Prostate gland (tissue), 2 donors: Measurements from ENCODE around the gene MSMP. TPM values are rescaled to one million over a fixed set of nuclear protein-coding genes. Genes with fewer than 3 reads are reported as not detected.

Experiments
- DNase-seq: peaks from one replicate; pipeline ENCODE4 v3.0.0-alpha.2; 2019; ENCODE audit warnings: low spot score
- H3K27ac ChIP-seq, 2 donors: fragments of 200-600 bp; sonication (generic); 2 replicates each; pipeline ENCODE4 v1.5.1; 2017 to 2019
- H3K27me3 ChIP-seq: fragments of 200-600 bp; sonication (generic); replicated peaks from 2 replicates; pipeline ENCODE4 v1.5.1; 2019; ENCODE audit not compliant: insufficient read depth
- H3K36me3 ChIP-seq, 2 donors: fragments of 200-600 bp; sonication (generic); 1 replicate in 1 of 2; 2 replicates in 1 of 2; pipeline versions ENCODE4 v1.5.1 to v1.8.1; 2017 to 2019
- H3K4me1 ChIP-seq: fragments of 200-600 bp; sonication (generic); replicated peaks from 2 replicates; pipeline ENCODE4 v1.5.1; 2019
- H3K4me3 ChIP-seq, 2 donors: fragments of 200-600 bp; sonication (generic); 2 replicates each; pipeline ENCODE4 v1.5.1; 2017 to 2019
- H3K9me3 ChIP-seq: fragments of 200-600 bp; sonication (generic); 2 replicates; pipeline ENCODE4 v1.5.1; 2017
- CTCF ChIP-seq, 4 experiments: fragments of 200-600 bp in 2 of 4; fragments of 450-650 bp in 2 of 4; sonication (generic) in 2 of 4; IDR thresholded peaks; 1 replicate in 3 of 4; 2 replicates in 1 of 4; pipeline ENCODE4 v1.5.1; 2016 to 2019; ENCODE audit warnings: antibody characterized with exemption in 4 of 4, mild to moderate bottlenecking in 2 of 4, moderate library complexity in 2 of 4
- POLR2A ChIP-seq: fragments of 450-650 bp; IDR thresholded peaks from one replicate; pipeline ENCODE4 v1.6.1; 2016; ENCODE audit warnings: antibody characterized with exemption, mild to moderate bottlenecking
- POLR2AphosphoS5 ChIP-seq: sonication (generic); formaldehyde crosslinking; IDR thresholded peaks from one replicate; pipeline ENCODE4 v1.6.1; 2017; ENCODE audit warnings: antibody characterized with exemption
- WGBS: methylation state at CpG from one replicate; pipeline ENCODE4 v1.1.5; 2018; 5-methylcytosine and 5-hydroxymethylcytosine counted together
- intact Hi-C: fragments of 100-400 bp; cut with DNase I; formaldehyde crosslinking; loops from one replicate; pipeline ENCODE4 v1.14.2; 2022
- total RNA-seq, 2 donors: library from RNA; depleted of rRNA; stranded (reverse); fragments of >200 nt; gene quantifications; one replicate each; pipeline ENCODE4 v1.1.0, GENCODE V29; 2016

The MSMP gene
- total RNA-seq, 2 donors from 2014 or later: not detected

- Histone ChIP-seq H3K27ac (no peak overlapping the region), H3K4me1 (no peaks in the 10 kb centered on the region), H3K4me3 (no peak overlapping the region), H3K27me3 (no peaks in the 10 kb centered on the region), H3K9me3 (no peaks in the 10 kb centered on the region), H3K36me3 (no peaks in the 10 kb centered on the region)
- intact Hi-C loops: no loop called here
- TF ChIP-seq CTCF (IDR thresholded peaks at IDR 0.05): no peak
- no peak for DNase-seq
- 96% methylated on average over 2 of the region's 2 CpGs for WGBS
Observed at GRCh38 chr9:35789541-35789940, 35.5 kb upstream of the MSMP start.

- Histone ChIP-seq H3K4me3 (no peak overlapping the region), H3K36me3 (no peaks in the 10 kb centered on the region), H3K4me1 (no peaks in the 10 kb centered on the region), H3K9me3 (no peaks in the 10 kb centered on the region), H3K27me3 (no peaks in the 10 kb centered on the region), H3K27ac (no peak overlapping the region)
- TF ChIP-seq POLR2A: no peak
- TF ChIP-seq CTCF (IDR thresholded peaks at IDR 0.05): no peak
- no peak for TF ChIP-seq POLR2AphosphoS5
- DNase-seq: no peak
- intact Hi-C loops: no loop called here
Observed at GRCh38 chr9:35783418-35783817, 29.3 kb upstream of the MSMP start.

DNA sequence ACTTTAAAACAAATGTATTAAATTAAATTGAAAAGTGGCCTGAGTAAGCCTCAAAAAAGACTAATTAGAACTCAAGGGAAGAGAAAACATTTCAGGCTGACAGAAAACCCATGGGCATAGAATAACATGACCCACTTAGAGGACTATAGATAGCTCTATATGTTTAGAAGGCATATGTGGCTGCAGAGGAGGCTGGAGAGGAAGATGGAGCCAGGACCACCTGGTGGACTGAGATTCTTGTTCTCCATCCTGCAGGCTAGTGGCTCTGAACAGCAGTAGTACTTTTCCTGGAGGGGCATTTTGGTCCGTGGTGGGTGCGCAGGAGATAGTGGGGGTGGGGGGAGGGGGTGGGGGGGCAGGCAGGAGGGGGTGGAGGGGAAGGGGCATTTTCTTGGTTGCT is 27.0 kb upstream of the MSMP start:
- no peak for TF ChIP-seq POLR2AphosphoS5
- no peak for TF ChIP-seq CTCF (IDR thresholded peaks at IDR 0.05)
- no peak for TF ChIP-seq POLR2A
- intact Hi-C loops: no loop called here
- Histone ChIP-seq H3K36me3 (no peaks in the 10 kb centered on the region), H3K4me1 (no peaks in the 10 kb centered on the region), H3K4me3 (no peak overlapping the region), H3K27ac (no peak overlapping the region), H3K27me3 (no peaks in the 10 kb centered on the region), H3K9me3 (no peaks in the 10 kb centered on the region)
- no peak for DNase-seq
- whole genome bisulfite sequencing: 85% methylated on average over 2 of the region's 2 CpGs

GRCh38 chr9:35778496-35778895 is 24.4 kb upstream of the MSMP start:
- no peak overlapping the region for H3K27ac ChIP-seq
- no peaks in the 10 kb centered on the region for H3K4me1 ChIP-seq
- H3K36me3 ChIP-seq: no peaks in the 10 kb centered on the region
- H3K4me3 ChIP-seq: no peak overlapping the region
- WGBS: 78% methylated on average over 3 of the region's 3 CpGs
- H3K9me3 ChIP-seq: no peaks in the 10 kb centered on the region
- intact Hi-C loops: no loop called here
- no peak for TF ChIP-seq POLR2A
- TF ChIP-seq POLR2AphosphoS5: no peak
- TF ChIP-seq CTCF (IDR thresholded peaks at IDR 0.05): no peak
- H3K27me3 ChIP-seq: no peaks in the 10 kb centered on the region
- DNase-seq: no peak

DNA sequence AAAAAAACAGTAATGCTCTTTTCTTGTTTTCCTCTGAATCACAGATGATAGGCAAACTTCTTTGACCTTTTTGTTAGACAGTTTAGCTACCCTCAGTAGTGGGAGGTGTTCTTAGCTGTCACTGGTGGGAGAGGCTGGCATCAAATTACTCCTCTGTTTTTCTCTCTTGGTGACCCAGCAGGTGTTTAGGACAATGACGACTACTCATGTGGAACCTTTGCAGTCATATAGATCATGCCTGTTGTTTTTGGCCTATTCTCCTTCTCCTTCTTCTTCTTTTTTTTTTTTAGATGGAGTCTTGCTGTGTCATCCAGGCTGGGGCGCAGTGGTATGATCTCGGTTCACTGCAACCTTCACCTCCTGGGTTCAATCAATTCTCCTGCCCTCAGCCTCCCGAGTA is 21.9 kb upstream of the MSMP start:
- H3K4me1 ChIP-seq: peaks cover 12% of the 10 kb centered on the region
- H3K9me3 ChIP-seq: no peaks in the 10 kb centered on the region
- WGBS: 79% methylated on average over 4 of the region's 4 CpGs
- H3K36me3 ChIP-seq: no peaks in the 10 kb centered on the region
- intact Hi-C loops: no loop called here
- DNase-seq: no peak
- H3K27ac ChIP-seq: no peak overlapping the region
- no peaks in the 10 kb centered on the region for H3K27me3 ChIP-seq
- TF ChIP-seq POLR2A (no peak), POLR2AphosphoS5 (no peak), CTCF (IDR thresholded peaks at IDR 0.05) (no peak)
- no peak overlapping the region for H3K4me3 ChIP-seq
